ENCODE data around the gene R3HCC1L. TPM values are rescaled to one million over a fixed set of nuclear protein-coding genes. Genes with fewer than 3 reads are reported as not detected.

The R3HCC1L gene
- total RNA-seq, 4 donors from 2014 or later, result 9.0 to 11.6 (median 9.9) TPM

GRCh38 chr10:98289802-98290209, 155.3 kb downstream of the R3HCC1L start:
- no peaks in the 10 kb centered on the region for H3K36me3 ChIP-seq
- no peaks in the 10 kb centered on the region for H3K9me3 ChIP-seq
- 87% methylated on average over 10 of the region's 10 CpGs for WGBS
- TF ChIP-seq POLR2A (IDR thresholded peaks at IDR 0.05; ENCODE audit: low read depth) (no peak), CTCF (IDR thresholded peaks at IDR 0.05) (no peak), EP300 (IDR thresholded peaks at IDR 0.05) (no peak), POLR2AphosphoS5 (IDR thresholded peaks at IDR 0.05) (no peak)
- intact Hi-C loops (cut with DNase I), result no loop called here
- DNase-seq (ENCODE audit: extremely low spot score), result no peak
- peaks cover 16 to 18% (median 17%) of the 10 kb centered on the region in 4 donors for H3K4me1 ChIP-seq
- H3K27me3 ChIP-seq, result no peaks in the 10 kb centered on the region
- no peak overlapping the region for H3K27ac ChIP-seq (replicated peaks in 1 of 4)
- no peak overlapping the region for H3K4me3 ChIP-seq

GRCh38 chr10:98292971-98293370, 158.5 kb downstream of the R3HCC1L start:
- WGBS, result 58% methylated on average over 4 of the region's 4 CpGs
- intact Hi-C loops (cut with DNase I), result no loop called here
- H3K9me3 ChIP-seq, result no peaks in the 10 kb centered on the region
- H3K4me3 ChIP-seq, result no peak overlapping the region
- no peak overlapping the region for H3K27ac ChIP-seq (replicated peaks in 1 of 4)
- no peaks in the 10 kb centered on the region for H3K27me3 ChIP-seq
- H3K4me1 ChIP-seq, result peaks cover 16 to 29% (median 18%) of the 10 kb centered on the region in 4 donors
- no peaks in the 10 kb centered on the region for H3K36me3 ChIP-seq
- no peak for DNase-seq (ENCODE audit: extremely low spot score)
- TF ChIP-seq CTCF (IDR thresholded peaks at IDR 0.05) (no peak), POLR2AphosphoS5 (IDR thresholded peaks at IDR 0.05) (no peak), POLR2A (IDR thresholded peaks at IDR 0.05; ENCODE audit: low read depth) (no peak), EP300 (IDR thresholded peaks at IDR 0.05) (no peak)

GRCh38 chr10:98293550-98294269, 159.3 kb downstream of the R3HCC1L start:
- DNase-seq (ENCODE audit: extremely low spot score), result no peak
- intact Hi-C loops (cut with DNase I), result no loop called here
- no peaks in the 10 kb centered on the region for H3K9me3 ChIP-seq
- peaks cover 16 to 29% (median 18%) of the 10 kb centered on the region in 4 donors for H3K4me1 ChIP-seq
- H3K36me3 ChIP-seq, result no peaks in the 10 kb centered on the region
- no peak overlapping the region for H3K27ac ChIP-seq (replicated peaks in 1 of 4)
- no peaks in the 10 kb centered on the region for H3K27me3 ChIP-seq
- TF ChIP-seq CTCF (IDR thresholded peaks at IDR 0.05), result no peak
- no peak for TF ChIP-seq POLR2A (IDR thresholded peaks at IDR 0.05; ENCODE audit: low read depth)
- no peak for TF ChIP-seq POLR2AphosphoS5 (IDR thresholded peaks at IDR 0.05)
- TF ChIP-seq EP300 (IDR thresholded peaks at IDR 0.05), result no peak
- WGBS, result 66% methylated on average over 7 of the region's 8 CpGs
- H3K4me3 ChIP-seq, result no peak overlapping the region

GRCh38 chr10:98294270-98294627, 159.8 kb downstream of the R3HCC1L start:
- Histone ChIP-seq H3K36me3 (no peaks in the 10 kb centered on the region), H3K4me1 (peaks cover 16 to 29% (median 18%) of the 10 kb centered on the region in 4 donors), H3K4me3 (no peak overlapping the region), H3K27me3 (no peaks in the 10 kb centered on the region), H3K27ac (replicated peaks in 1 of 4) (no peak overlapping the region), H3K9me3 (no peaks in the 10 kb centered on the region)
- WGBS, result 60% methylated on average over 3 of the region's 3 CpGs
- DNase-seq (ENCODE audit: extremely low spot score), result no peak
- TF ChIP-seq EP300 (IDR thresholded peaks at IDR 0.05), result no peak
- no peak for TF ChIP-seq CTCF (IDR thresholded peaks at IDR 0.05)
- TF ChIP-seq POLR2AphosphoS5 (IDR thresholded peaks at IDR 0.05), result no peak
- intact Hi-C loops (cut with DNase I), result no loop called here

Other genes starting within 250 kb of the R3HCC1L start
- gene CRTAC1, start 104.0 kb upstream of the R3HCC1L start, total RNA-seq, result 1 to 10 TPM; 4.0 to 8.7 (median 5.0) TPM
- 10 to 100 TPM in 2 of 4 donors, 1 to 10 TPM in 2; 9.4 to 19.4 (median 12.6) TPM for gene LOXL4, start 133.5 kb downstream of the R3HCC1L start, total RNA-seq